Loucy (cell line): ENCODE data around the gene RASSF5.

Experiments used
- EZH2phosphoT487 ChIP-seq: fragments of 200-600 bp; IDR thresholded peaks from 2 replicates; pipeline ENCODE4 v1.6.1; 2018; ENCODE audit warnings: antibody characterized with exemption, mild to moderate bottlenecking, moderate library complexity, borderline replicate concordance
- TF ChIP-seq, protein P1 (sequence below): fragments of 200-600 bp; sonication (generic); conservative IDR thresholded peaks from 2 replicates; pipeline ENCODE4 v1.5.1; 2014; ENCODE audit warnings: mild to moderate bottlenecking, antibody characterized with exemption, low read length

DNA sequence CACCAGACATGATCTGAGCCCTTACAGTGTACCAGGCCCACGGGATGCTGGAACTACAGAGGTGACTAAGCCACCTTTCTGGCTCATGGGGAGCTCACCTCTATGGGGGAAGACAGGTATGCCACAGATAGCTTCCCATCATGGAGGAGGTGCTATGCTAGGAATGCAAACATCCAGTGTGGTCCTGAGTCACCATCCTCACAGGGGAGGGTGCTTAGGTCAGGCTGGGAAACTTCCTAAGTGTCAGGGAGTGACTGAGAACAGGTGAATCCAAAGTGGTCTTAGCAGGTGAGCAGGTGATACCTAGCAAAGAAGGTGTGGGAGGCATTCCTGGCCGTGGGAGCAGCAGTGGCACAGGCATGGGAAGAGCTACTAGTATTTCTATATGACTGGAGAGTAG is 8.6 kb upstream of the RASSF5 start:
- TF ChIP-seq, protein P1, sequence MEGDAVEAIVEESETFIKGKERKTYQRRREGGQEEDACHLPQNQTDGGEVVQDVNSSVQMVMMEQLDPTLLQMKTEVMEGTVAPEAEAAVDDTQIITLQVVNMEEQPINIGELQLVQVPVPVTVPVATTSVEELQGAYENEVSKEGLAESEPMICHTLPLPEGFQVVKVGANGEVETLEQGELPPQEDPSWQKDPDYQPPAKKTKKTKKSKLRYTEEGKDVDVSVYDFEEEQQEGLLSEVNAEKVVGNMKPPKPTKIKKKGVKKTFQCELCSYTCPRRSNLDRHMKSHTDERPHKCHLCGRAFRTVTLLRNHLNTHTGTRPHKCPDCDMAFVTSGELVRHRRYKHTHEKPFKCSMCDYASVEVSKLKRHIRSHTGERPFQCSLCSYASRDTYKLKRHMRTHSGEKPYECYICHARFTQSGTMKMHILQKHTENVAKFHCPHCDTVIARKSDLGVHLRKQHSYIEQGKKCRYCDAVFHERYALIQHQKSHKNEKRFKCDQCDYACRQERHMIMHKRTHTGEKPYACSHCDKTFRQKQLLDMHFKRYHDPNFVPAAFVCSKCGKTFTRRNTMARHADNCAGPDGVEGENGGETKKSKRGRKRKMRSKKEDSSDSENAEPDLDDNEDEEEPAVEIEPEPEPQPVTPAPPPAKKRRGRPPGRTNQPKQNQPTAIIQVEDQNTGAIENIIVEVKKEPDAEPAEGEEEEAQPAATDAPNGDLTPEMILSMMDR = no peak
- TF ChIP-seq EZH2phosphoT487 = no peak
